Fibroblast of skin of right biceps (primary cell): Measurements from ENCODE around the gene GREB1.
"Not testable (repeated sequence)": the region's sequence is repeated elsewhere in the genome, so short reads cannot be mapped to it uniquely, and the experiment has no call there.

Experiments
- DNase-seq: peaks from one replicate; pipeline ENCODE4 v3.0.0-alpha.2; 2013

The GREB1 gene

GRCh38 chr2:11644293-11644692, 110.4 kb downstream of the GREB1 start:
- no peak for DNase-seq

DNA sequence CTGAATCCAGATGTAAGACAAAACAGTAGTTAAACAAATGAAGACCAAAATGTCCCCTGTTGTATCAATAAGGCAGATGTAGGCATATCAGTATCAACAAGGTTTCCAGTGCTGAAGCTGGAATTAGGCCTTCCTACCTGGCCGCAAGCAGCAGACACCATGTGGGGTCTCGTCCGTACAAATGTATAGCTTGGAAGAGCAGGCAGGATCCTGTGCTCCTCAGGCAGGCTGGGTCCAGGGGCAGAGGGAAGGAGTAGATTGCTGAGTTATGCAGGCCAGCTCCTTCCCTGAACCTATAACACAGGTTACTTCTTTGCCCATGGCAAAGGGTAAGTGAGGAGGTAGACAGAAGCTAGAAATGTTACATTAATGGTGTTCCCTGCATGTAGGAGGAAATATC, 112.7 kb downstream of the GREB1 start:
- DNase-seq, result no peak

GRCh38 chr2:11647834-11648600, 114.2 kb downstream of the GREB1 start:
- DNase-seq, result no peak

DNA sequence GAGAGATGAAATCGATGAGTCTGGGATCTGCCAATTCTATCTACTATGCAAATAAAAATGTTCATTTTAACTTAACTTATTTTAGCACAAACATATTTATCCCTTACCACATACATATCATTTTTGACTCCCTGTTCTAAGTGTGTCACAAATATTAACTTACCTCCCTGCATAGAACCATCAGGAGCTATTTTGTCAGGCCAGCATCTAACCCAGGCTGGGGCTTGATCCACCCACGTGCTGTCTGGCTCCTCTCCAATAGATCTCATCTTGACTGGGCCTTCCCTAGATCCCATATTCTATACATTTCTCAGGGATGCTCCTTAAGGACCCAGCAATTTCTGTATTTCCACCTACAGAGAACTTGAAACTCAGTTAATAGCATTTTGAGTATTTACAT, 115.2 kb downstream of the GREB1 start:
- no peak for DNase-seq

DNA sequence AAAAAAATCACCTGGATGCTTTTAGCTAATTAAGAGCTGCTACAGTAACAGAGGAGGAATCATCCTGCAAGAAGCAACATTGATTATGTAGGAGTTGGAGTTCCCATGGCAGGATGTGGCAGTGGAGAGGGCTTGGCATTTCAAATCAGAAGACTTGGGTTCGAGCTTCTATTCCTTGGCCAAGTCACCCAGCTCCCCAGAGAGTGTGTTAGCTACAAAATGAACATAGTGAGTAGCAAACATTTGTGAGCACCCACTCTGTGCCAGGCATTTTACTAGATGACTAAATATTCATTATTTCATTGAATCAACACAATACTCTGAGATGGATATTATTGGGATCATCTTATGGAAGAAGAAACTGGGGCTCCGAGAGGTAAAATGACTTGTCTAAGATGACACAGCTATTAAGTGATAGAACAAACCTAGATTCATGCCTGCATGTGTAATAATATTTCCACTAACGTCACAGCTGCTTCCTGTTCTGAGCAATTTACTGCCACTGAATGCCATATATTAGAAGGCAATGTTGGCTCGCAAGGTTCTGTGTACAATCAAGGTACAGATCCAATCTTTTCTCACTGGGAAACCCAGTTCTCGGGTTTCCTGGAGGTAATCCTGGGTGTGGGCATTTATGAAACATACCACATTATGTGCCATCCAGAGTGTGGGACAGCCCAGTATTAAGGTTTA, 118.2 kb downstream of the GREB1 start:
- DNase-seq, result no peak

- DNase-seq, result no peak
Observed at GRCh38 chr2:11652553-11652952, 118.7 kb downstream of the GREB1 start.

DNA sequence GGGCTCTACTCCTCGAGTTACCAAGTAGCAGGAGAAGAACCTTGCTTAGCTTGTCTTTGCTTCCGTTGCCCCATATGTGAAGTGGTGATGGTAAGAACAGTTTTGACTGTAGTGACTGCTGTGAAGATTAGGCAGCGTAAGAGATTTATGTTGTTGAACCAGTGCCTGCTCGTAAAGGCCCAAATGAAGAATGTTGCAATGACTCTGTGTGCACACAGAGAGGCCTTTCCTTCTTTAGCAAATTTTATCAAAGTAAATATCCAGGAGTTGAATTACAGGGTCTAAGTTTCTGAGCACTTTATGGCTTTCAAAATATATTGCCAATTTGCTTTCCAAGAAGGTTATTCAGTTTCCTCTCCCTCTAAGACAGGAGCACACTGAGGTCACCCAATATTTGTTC, 121.7 kb downstream of the GREB1 start:
- DNase-seq, result no peak

- no peak for DNase-seq
Observed at GRCh38 chr2:11656252-11656651, 122.4 kb downstream of the GREB1 start.

DNA sequence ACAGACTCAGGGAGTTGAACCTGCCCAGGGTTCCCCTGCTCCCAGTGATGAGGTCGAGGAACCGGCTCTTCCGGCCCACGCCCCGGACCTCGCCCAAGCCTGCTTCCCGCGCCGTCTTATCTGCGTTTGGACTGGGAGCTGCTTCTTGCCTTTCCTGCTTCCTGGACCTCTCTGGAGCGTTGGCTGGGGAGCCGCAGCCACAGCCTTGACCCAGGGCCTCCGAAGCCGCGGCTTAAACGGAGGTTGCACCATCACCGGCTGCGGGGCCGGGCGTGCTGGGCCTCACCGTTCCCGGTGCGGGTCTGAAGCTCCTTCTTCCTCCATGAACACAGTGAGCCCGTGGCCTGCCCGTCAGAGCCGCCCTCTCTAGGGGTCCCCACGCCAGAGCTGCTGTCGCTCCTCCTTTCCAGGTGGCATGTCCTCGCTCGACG, 122.8 kb downstream of the GREB1 start:
- no peak for DNase-seq

DNA sequence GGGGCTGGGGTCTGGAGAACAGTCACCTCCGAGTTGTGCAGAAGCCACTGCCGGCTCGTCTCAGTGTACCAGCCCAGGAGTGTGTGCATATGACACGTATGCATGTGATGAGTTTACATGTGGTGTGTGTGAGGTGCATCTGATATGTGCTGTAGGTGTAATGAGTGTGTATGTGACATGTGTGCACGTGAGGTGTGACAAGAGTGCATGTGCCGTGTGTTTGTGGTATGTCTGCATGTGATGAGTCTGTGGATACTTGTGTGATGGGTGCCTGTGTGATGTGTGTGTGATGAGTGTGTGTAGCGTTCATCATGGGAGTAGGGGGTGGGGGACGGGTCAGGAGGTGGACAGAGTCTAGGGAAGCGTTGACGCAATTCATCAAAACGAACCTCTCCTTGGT, 123.3 kb downstream of the GREB1 start:
- DNase-seq, result no peak

DNA sequence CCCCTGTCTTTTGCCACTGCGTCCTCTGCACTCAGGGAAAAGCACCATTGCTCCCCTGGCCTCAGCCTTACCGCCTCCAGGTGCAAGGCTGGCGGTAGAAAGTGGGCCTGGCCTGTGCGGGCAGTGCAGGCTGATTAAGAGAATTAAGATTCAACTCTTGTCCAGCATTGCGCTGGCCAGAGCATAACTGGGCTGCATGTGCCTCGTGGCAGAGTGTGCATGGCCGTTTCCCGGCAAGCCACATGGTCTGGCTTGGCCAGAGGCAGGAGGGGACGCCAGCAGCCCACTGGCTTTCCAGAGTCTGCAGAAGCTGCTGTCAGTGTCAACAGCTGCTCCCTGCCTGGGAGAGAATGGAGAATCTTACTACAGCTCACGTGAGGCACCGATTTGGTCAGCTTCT, 123.8 kb downstream of the GREB1 start:
- DNase-seq, result no peak

- no peak for DNase-seq
Observed at GRCh38 chr2:11658208-11659114, 124.6 kb downstream of the GREB1 start.

GRCh38 chr2:11659115-11659475, 125.2 kb downstream of the GREB1 start:
- DNase-seq, result no peak

- DNase-seq, result no peak
Observed at GRCh38 chr2:11659851-11660250, 126.0 kb downstream of the GREB1 start.

- DNase-seq, result not testable (repeated sequence)
Observed at GRCh38 chr2:11660396-11660795, 126.6 kb downstream of the GREB1 start.

- DNase-seq, result no peak
Observed at GRCh38 chr2:11661891-11662435, 128.1 kb downstream of the GREB1 start.

GRCh38 chr2:11662882-11663281, 129.0 kb downstream of the GREB1 start:
- no peak for DNase-seq

- DNase-seq, result no peak
Observed at GRCh38 chr2:11663427-11663826, 129.6 kb downstream of the GREB1 start.

DNA sequence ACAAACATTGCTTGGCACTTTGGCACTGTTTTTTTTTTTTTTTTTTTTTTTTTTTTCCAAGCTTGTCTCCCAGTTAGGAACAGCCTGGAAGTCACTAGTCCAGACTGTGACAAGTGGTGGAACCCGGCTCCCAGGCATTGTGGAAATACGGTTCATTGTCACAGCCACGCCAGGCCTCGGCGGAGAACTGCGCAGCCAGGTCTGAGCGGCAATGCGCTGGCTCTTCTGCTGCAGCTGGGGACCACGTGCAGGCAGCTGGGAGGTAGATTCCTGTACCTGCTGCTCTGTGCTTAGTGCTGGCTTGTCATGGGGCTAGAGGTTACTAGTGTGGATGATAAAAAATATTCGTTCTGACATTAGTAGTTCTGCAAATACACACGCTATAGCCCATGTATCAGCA, 131.2 kb downstream of the GREB1 start:
- no peak for DNase-seq

DNA sequence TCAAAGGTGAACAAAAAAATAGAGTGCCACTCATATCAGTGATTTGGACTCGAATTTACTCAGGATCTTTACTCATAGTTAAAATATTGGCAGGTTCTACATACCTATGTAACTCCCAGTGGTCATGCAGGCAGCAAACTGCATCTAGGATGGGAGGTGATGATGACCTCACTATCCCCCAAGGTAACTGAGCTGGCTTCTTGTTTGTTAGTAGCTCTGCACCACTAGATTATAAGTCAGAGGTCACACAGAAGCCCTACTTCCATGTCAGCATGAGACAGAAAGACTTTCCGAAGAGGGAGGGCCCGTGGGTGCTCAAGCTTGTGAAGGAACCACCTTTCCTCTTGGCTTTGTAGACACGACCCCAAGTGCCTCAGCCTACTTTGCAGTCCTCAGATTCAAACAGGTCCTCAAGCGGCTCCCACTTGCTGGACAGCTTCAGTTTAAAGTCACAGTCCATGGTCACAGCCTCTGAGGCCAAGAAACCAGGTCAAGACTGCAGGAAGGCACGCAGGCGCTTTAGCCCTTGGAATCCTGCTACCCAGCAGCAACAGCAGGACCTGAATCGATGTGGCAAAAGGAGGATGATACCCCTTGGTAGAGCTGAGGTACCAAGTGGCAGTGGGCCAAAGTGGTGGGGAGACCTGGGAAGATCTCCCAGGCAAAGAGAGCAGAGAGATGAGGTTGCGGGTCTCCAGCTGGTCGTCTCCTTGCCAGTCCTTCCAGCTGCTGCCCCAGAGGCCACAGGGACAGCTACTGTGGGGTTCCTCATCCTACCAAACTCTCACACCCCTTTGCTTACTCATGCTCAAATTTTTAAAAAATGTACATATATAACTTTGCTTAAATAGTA, 131.9 kb downstream of the GREB1 start:
- DNase-seq, result no peak

DNA sequence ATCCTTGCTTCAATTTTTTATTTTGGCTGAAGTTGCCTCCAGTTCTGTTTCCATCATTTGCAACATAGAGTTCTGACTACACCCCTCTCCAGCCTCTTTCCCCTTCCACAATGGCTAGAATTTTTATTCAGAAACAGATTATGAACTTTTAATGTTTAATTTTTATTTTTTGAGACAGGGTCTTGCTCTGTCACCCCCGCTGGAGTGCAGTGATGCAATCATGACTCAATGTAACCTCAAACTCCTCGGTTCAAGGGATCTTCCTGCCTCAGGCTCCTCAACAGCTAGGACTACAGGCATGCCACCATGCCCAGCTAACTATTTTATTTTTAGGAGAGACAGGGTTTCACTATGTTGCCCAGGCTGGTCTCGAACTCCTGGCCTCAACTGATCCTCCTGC, 133.3 kb downstream of the GREB1 start:
- DNase-seq, result no peak
